ENCODE measurements around the gene MAGEA9.
"Not testable (repeated sequence)": the region's sequence is repeated elsewhere in the genome, so short reads cannot be mapped to it uniquely, and the experiment has no call there.

The MAGEA9 gene

DNA sequence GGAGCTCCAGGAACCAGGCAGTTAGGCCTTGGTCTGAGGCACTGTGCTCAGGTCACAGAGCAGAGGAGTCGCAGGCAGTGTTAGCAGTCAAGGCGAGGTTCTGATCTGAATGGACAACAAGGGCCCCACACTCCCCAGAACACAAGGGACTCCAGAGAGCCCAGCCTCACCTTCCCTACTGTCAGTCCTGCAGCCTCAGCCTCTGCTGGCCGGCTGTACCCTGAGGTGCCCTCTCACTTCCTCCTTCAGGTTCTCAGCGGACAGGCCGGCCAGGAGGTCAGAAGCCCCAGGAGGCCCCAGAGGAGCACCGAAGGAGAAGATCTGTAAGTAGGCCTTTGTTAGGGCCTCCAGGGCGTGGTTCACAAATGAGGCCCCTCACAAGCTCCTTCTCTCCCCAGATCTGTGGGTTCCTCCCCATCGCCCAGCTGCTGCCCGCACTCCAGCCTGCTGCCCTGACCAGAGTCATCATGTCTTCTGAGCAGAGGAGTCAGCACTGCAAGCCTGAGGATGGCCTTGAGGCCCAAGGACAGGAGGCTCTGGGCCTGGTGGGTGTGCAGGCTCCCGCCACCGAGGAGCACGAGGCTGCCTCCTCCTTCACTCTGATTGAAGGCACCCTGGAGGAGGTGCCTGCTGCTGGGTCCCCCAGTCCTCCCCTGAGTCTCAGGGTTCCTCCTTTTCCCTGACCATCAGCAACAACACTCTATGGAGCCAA, 26.2 kb downstream of the MAGEA9 start:
- DNase-seq, result no peak

DNA sequence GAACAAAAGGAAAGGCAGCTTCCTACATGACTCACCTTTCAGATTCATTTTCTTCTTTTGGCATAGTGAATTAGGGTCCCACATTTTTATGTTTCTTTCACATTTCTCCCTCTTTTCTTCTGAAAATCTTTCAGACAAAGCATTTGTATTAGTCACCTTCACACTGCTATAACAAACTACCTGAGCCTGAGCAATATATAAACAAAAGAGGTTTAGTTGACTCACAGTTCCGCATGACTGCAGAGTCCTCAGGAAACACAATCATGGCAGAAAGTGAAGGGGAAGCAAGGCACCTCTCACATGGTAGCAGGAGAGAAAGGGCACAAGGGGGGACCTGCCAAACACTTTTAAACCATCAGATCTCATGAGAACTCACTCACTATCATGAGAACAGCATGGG, 36.9 kb downstream of the MAGEA9 start:
- no peak for DNase-seq

DNA sequence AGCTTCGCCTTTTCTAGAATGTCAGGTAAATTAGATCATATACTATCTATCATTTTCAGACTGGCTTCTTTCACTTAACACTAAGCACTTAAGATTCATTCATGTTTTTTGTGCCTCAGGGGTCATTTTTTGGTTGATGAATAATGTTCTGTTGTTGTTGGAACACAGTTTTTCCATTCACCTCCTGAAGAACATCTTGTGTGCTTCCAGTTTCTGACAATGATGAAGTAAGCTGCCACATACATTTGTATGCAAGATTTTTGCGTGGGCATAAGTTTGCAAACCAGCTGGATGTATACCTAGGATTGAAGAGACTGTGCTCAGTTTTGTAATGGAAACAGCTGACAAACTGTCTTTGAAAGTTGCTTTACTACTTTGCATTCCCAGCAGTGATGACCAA, 37.6 kb downstream of the MAGEA9 start:
- no peak for DNase-seq

DNA sequence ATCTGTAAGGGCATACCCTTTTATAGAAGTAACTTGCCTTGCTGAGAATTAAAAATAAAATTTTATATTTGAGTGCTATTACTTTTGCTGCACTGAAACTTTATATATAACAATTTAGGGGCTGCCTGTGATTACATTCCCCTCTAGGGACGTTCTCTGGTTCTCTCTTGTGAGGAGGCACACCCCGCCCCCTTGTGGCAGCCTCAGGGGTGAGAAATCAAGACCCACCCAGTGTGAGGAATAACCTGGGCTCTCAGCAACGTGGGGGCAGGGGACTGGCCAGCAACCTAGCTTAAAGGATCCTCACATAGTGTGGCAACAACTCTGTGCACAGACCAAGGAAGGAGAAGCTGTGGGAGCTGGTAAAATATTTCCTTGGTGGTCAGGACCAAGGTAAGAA, 43.7 kb downstream of the MAGEA9 start:
- no peak for DNase-seq

DNA sequence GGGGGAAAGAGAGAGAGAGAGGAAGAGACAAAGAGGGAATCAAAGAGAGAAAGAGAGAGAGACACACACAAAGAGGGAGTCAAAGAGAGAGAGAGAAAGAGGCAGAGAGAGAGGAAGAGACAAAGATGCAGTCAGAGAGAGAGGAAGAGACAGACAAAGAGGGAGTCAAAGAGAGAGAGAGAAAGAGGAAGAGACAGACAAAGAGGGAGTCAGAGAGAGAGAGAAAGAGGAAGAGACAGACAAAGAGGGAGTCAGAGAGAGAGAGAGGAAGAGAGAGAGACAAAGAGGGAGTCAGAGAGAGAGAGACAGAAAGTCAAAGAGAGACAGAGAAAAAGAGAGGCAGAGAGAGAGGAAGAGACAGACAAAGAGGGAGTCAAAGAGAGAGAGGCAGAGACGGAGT, 45.5 kb downstream of the MAGEA9 start:
- DNase-seq, result no peak

DNA sequence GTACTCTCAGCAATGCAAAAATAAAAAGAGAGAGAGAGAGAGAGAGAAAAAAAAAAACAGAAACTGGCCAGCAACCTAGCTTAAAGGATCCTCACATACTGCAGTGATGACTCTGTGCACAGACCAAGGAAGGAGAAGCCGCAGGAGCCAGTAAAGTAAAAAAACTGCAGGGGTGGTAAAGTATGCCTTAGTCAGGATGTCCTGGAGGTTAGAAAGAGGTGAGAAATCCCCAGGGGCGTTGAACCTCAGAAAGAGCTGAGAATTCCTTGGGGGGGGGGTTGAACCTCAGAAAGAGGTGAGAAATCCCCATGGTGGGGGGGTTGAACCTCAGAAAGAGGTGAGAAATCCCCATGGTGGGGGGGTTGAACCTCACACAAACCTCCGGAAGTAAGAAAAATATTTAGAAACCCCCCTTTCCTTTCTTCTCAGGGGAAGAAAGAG, 48.0 kb downstream of the MAGEA9 start:
- DNase-seq, result no peak

DNA sequence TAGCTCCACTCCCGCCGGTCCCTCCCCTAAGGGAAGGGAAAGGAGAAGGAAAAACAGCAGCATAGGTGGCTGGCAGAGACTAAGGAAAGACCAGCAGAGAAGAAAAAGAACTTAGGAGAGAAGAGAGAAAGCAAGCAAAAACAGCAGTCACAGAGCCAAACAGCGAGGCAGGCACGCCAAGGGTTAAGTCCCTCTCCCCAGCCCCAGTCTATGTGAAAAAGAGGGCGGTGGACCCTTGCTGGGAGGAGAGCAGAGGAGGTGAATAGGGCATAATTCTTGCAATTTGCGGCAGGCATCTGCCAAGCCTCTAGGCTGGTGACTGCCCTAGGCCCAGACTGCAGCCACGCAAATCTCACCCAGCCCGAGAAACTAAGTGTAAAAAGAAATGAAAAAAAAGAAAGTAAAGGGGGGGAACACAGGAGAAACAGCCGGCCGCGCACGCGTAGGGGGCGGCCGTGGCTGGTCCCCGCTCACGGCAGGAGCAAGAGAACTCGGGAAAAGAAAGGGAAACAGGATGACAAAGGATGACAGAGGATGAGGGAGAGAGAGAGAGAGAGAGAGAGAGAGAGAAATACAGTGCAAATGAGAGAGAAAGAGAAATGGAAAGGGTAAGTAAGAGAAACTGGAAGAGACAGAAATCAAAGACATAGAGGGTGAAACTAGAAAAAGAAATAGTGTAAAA, 48.6 kb downstream of the MAGEA9 start:
- DNase-seq, result peak; percentile 6

DNA sequence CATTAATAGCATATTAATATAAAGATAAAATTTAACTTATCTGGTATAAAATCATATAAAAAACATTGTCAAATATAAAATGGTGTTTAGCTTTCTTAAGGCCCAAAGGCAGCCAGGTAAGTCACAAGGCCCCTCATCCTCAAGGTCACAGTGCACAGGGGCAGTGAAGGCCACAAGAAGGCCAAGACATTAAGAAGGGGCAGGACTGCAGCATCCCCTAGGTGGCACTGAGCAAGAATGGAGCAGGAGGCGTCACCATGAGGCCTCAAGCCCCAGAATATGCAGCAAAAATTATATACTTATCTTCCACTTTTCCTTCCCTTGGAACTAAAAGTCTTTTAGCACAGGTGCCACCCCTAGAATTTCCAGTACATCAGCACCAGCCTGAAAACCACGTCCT, 49.7 kb downstream of the MAGEA9 start:
- no peak for DNase-seq

DNA sequence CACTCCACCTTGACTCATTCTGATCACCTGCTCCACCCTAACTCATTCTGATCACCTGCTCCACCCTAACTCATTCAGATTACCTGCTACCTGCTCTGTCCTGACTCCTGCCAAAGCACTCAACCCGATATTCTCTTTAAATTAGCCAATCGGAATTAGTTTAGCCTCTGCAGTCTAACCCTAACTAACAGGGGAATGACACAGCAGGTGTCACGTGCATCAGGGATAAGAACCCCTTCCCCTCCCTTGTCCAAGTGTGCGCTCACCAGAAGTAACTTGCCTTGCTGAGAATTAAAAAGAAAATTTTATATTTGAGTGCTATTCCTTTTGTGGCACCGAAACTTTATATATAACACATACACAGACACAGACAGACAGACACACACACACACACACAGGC, 55.0 kb downstream of the MAGEA9 start:
- not testable (repeated sequence) for DNase-seq

DNA sequence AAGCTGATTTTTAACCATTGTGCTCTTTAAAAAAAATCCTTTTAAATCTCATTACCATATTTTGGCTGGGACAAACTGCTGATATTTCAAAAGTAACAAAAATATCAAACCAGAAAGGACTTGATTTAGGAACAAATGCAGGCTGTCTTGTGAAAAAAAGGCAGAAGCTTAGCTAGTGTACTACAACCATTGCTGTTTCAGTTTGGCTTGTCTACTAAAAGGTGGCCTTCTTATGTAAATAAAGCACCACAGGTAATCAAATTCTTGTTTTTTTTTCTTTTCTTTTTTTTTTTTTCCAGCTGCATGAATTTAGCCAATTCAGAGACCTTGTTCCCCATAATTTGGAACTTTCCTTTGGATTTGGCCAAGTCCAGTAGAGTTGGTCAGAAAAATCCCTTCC, 55.4 kb downstream of the MAGEA9 start:
- DNase-seq, result no peak
